GM19099 (cell line): ENCODE results near the gene PIGR.

Experiments used
- POLR2A ChIP-seq: IDR thresholded peaks from 3 replicates; pipeline ENCODE4 v1.6.1; 2011; ENCODE audit warnings: low read depth; ENCODE audit not compliant: insufficient read length; ENCODE audit errors: extremely low read depth

Gene PIGR

GRCh38 chr1:206880314-206880713, 66.0 kb downstream of the PIGR start:
- TF ChIP-seq POLR2A, result no peak
